HCT116 (cell line): ENCODE measurements around the gene RNU7-1. TPM values are rescaled to one million over a fixed set of nuclear protein-coding genes. Genes with fewer than 3 reads are reported as not detected.

Source experiments
- ATAC-seq: fragments of 200-7000 bp; cut with Tn5 transposase; 2 replicates; pipeline ENCODE4 v1.9.1; 2020; ENCODE audit warnings: mild to moderate bottlenecking, moderate library complexity
- BruUV-seq: library from RNA; stranded (reverse); fragments of 400-500 nt; replicated peaks from 2 replicates; lab custom pipeline; 2021; lab: Mats Ljungman, UMichigan
- CTCF ChIA-PET: fragments of 300-600 bp; sonication (Branson Sonifier 250); formaldehyde crosslinking; loops from one replicate; lab custom pipeline; 2021; ENCODE audit warnings: antibody characterized with exemption; lab: Charles Lee
- POLR2A ChIA-PET: fragments of 300-600, 350-600 bp; sonication (Branson Sonifier 250); formaldehyde crosslinking; loops from one replicate; lab custom pipeline; 2021; ENCODE audit warnings: antibody characterized with exemption; lab: Charles Lee
- RAD21 ChIA-PET, 2 experiments: fragments of 300-600 bp; sonication (Branson Sonifier 250); formaldehyde crosslinking; loops; one replicate each; lab custom pipeline; 2023; ENCODE audit warnings: low total read pairs in 2 of 2; ENCODE audit not compliant: uncharacterized antibody in 2 of 2, unreplicated experiment in 2 of 2, low non-redundant PET in 1 of 2; lab: Charles Lee
- DNase-seq: peaks from one replicate; pipeline ENCODE4 v3.0.0-alpha.2; 2010; ENCODE audit warnings: low read depth, low spot score
- H2AFZ ChIP-seq: fragments of 200-600 bp; shearing (Covaris generic), sonication (generic); 2 replicates; pipeline ENCODE4 v1.6.1; 2017; ENCODE audit warnings: low read depth, mixed run types, mixed read lengths, antibody characterized with exemption, low read length; ENCODE audit not compliant: poor library complexity, severe bottlenecking
- H3K27ac ChIP-seq: 2 replicates; pipeline ENCODE4 v1.5.1; 2012; ENCODE audit warnings: low read depth, low read length
- H3K27me3 ChIP-seq: fragments of 200-600 bp; sonication (generic); 2 replicates; pipeline ENCODE4 v1.6.1; 2016; ENCODE audit warnings: mixed run types, low read length, mixed read lengths; ENCODE audit not compliant: insufficient read depth
- H3K36me3 ChIP-seq, 2 experiments: fragments of 200-500 bp in 1 of 2; fragments of 200-600 bp in 1 of 2; sonication (Bioruptor generic) in 1 of 2; sonication (generic) in 1 of 2; 2 replicates each; pipeline versions ENCODE4 v1.5.1 to v1.6.1; 2014 to 2016; ENCODE audit warnings: low read length in 2 of 2, inconsistent platforms in 1 of 2, mixed read lengths in 1 of 2, mixed run types in 1 of 2; ENCODE audit not compliant: insufficient read depth in 2 of 2, control insufficient read depth in 1 of 2
- H3K4me1 ChIP-seq, 2 experiments: fragments of 200-600 bp in 1 of 2; sonication (generic) in 1 of 2; 2 replicates each; pipeline versions ENCODE4 v1.5.1 to v1.6.1; 2012 to 2017; ENCODE audit warnings: low read length in 2 of 2, inconsistent platforms in 1 of 2, mild to moderate bottlenecking in 1 of 2, mixed read lengths in 1 of 2, mixed run types in 1 of 2, moderate library complexity in 1 of 2; ENCODE audit not compliant: insufficient read depth in 2 of 2, control insufficient read depth in 1 of 2
- H3K4me2 ChIP-seq: fragments of 200-600 bp; sonication (generic); 2 replicates; pipeline ENCODE4 v1.6.1; 2017; ENCODE audit warnings: mixed run types, low read length, mixed read lengths
- H3K4me3 ChIP-seq, 2 experiments: fragments of 200-600 bp in 1 of 2; sonication (generic) in 1 of 2; replicated peaks in 1 of 2; 2 replicates each; pipeline ENCODE4 v1.5.1; 2011 to 2016; ENCODE audit warnings: low read length in 2 of 2, control low read depth in 1 of 2, low read depth in 1 of 2, mild to moderate bottlenecking in 1 of 2, mixed read lengths in 1 of 2, mixed run types in 1 of 2
- H3K79me2 ChIP-seq: fragments of 200-600 bp; sonication (generic); 2 replicates; pipeline ENCODE4 v1.6.1; 2017; ENCODE audit warnings: mild to moderate bottlenecking, mixed run types, low read length, moderate library complexity, mixed read lengths; ENCODE audit not compliant: insufficient read depth
- H3K9ac ChIP-seq: fragments of 200-600 bp; sonication (generic); 2 replicates; pipeline ENCODE4 v1.6.1; 2016; ENCODE audit warnings: low read length, mixed read lengths
- H3K9me2 ChIP-seq: fragments of 200-600 bp; sonication (generic), shearing (Covaris generic); 2 replicates; pipeline ENCODE4 v1.6.1; 2017; ENCODE audit warnings: mixed run types, mild to moderate bottlenecking, moderate library complexity; ENCODE audit not compliant: insufficient read depth
- H3K9me3 ChIP-seq, 2 experiments: fragments of 200-500 bp in 1 of 2; fragments of 200-600 bp in 1 of 2; sonication (Bioruptor generic) in 1 of 2; sonication (generic) in 1 of 2; 2 replicates each; pipeline ENCODE4 v1.6.1; 2014 to 2017; ENCODE audit warnings: low read length in 2 of 2, mixed read lengths in 2 of 2, inconsistent platforms in 1 of 2, low read depth in 1 of 2, mild to moderate bottlenecking in 1 of 2, mixed run types in 1 of 2, moderate library complexity in 1 of 2; ENCODE audit not compliant: control insufficient read depth in 1 of 2, insufficient read depth in 1 of 2
- H4K20me1 ChIP-seq: fragments of 200-600 bp; sonication (generic), shearing (Covaris generic); 2 replicates; pipeline ENCODE4 v1.6.1; 2017; ENCODE audit warnings: mixed run types, mild to moderate bottlenecking, moderate library complexity; ENCODE audit not compliant: insufficient read depth
- CBX3 ChIP-seq: IDR thresholded peaks from 2 replicates; pipeline ENCODE4 v1.6.1; 2012; ENCODE audit warnings: low read depth
- CEBPB ChIP-seq: IDR thresholded peaks from 2 replicates; pipeline ENCODE4 v1.6.1; 2012; ENCODE audit warnings: low read depth
- EGR1 ChIP-seq: IDR thresholded peaks from 2 replicates; pipeline ENCODE4 v1.6.1; 2012; ENCODE audit warnings: low read depth
- ELF1 ChIP-seq: IDR thresholded peaks from 2 replicates; pipeline ENCODE4 v1.6.1; 2012; ENCODE audit warnings: low read depth, borderline replicate concordance
- EZH2 ChIP-seq: fragments of 200-600 bp; sonication (generic); IDR thresholded peaks from 2 replicates; pipeline ENCODE4 v1.6.1; 2017; ENCODE audit warnings: antibody characterized with exemption, mixed run types
- EZH2phosphoT487 ChIP-seq: fragments of 200-600 bp; IDR thresholded peaks from 2 replicates; pipeline ENCODE4 v1.6.1; 2018; ENCODE audit warnings: antibody characterized with exemption, borderline replicate concordance
- FOSL1 ChIP-seq: IDR thresholded peaks from 2 replicates; pipeline ENCODE4 v1.6.1; 2012; ENCODE audit warnings: low read depth
- JUND ChIP-seq: IDR thresholded peaks from 2 replicates; pipeline ENCODE4 v1.6.1; 2012
- MAX ChIP-seq: IDR thresholded peaks from 2 replicates; pipeline ENCODE4 v1.6.1; 2012
- POLR2A ChIP-seq: IDR thresholded peaks from 2 replicates; pipeline ENCODE4 v1.7.0; 2011; ENCODE audit warnings: borderline replicate concordance; ENCODE audit not compliant: insufficient read depth, insufficient read length; ENCODE audit errors: extremely low read depth
- POLR2AphosphoS5 ChIP-seq: IDR thresholded peaks from 2 replicates; pipeline ENCODE4 v1.6.1; 2011; ENCODE audit warnings: mild to moderate bottlenecking, low read depth, low read length, moderate library complexity
- RAD21 ChIP-seq: IDR thresholded peaks from 2 replicates; pipeline ENCODE4 v1.6.1; 2012; ENCODE audit warnings: low read depth, mild to moderate bottlenecking
- REST ChIP-seq: IDR thresholded peaks from 2 replicates; pipeline ENCODE4 v1.6.1; 2012; ENCODE audit warnings: low read depth
- SP1 ChIP-seq: IDR thresholded peaks from 2 replicates; pipeline ENCODE4 v1.6.1; 2012; ENCODE audit warnings: low read depth
- SRF ChIP-seq: IDR thresholded peaks from 2 replicates; pipeline ENCODE4 v1.6.1; 2012; ENCODE audit warnings: low read depth
- TCF7L2 ChIP-seq: IDR thresholded peaks from 2 replicates; pipeline ENCODE4 v1.7.0; 2011; ENCODE audit warnings: borderline replicate concordance, inconsistent platforms; ENCODE audit not compliant: insufficient read depth, insufficient read length; ENCODE audit errors: extremely low read depth
- YY1 ChIP-seq: IDR thresholded peaks from 2 replicates; pipeline ENCODE4 v1.6.1; 2011; ENCODE audit warnings: low read length, low read depth, moderate library complexity, mild to moderate bottlenecking; ENCODE audit not compliant: insufficient replicate concordance; ENCODE audit errors: extremely low read depth
- ZBTB33 ChIP-seq: IDR thresholded peaks from 2 replicates; pipeline ENCODE4 v1.6.1; 2011; ENCODE audit warnings: mild to moderate bottlenecking, low read length, moderate library complexity; ENCODE audit not compliant: insufficient replicate concordance; ENCODE audit errors: extremely low read depth
- ZFX ChIP-seq: fragments of 450-650 bp; IDR thresholded peaks from 2 replicates; pipeline ENCODE4 v1.6.1; 2017
- ZNF274 ChIP-seq: fragments of 200-500 bp; sonication (Bioruptor generic); IDR thresholded peaks from 2 replicates; pipeline ENCODE4 v1.6.1; 2014; ENCODE audit warnings: mild to moderate bottlenecking, low read depth, low read length, inconsistent platforms
- intact Hi-C: fragments of 100-400 bp; cut with micrococcal nuclease; formaldehyde crosslinking; loops from 2 replicates; pipeline ENCODE4 v1.10.0; 2022
- total RNA-seq: library from RNA; stranded (reverse); gene quantifications from one replicate; pipeline ENCODE4 v1.2.1, GENCODE V29; 2021; ENCODE audit not compliant: unreplicated experiment

RNU7-1 gene
- total RNA-seq, 1 experiment from 2014 or later = not detected

GRCh38 chr12:6935371-6936193, 8.0 kb upstream of the RNU7-1 start:
- peak overlapping the region; percentile 93 for H3K27ac ChIP-seq

More at GRCh38 chr12:6935371-6936193, 8.0 kb upstream of the RNU7-1 start:
- no TSS peak for BruUV-seq
- Histone ChIP-seq H3K9me3 (no peaks in the 10 kb centered on the region), H3K79me2 (peaks cover 39% of the 10 kb centered on the region), H3K27me3 (no peaks in the 10 kb centered on the region), H2AFZ (no peak overlapping the region), H3K9ac (no peak overlapping the region), H4K20me1 (no peaks in the 10 kb centered on the region), H3K4me2 (no peak overlapping the region), H3K4me3 (no peak overlapping the region), H3K9me2 (no peaks in the 10 kb centered on the region), H3K36me3 (peaks cover 13 to 31% of the 10 kb centered on the region in 2 experiments; a peak in 3 of 4 replicates), H3K4me1 (peaks cover 7 to 24% of the 10 kb centered on the region in 2 experiments; a peak in 3 of 4 replicates)
- DNase-seq (no peak), ATAC-seq (no peak)
- ChIA-PET RAD21 (no interaction called here), CTCF (no interaction called here), POLR2A (interaction anchor here (3.4 kb wide), 1 partner anchor 8 kb away, joined by 22 read pairs; the partner anchor contains the start of genes C12orf57 and RNU7-1)
- TF ChIP-seq EZH2phosphoT487 = no peak
- no peak for TF ChIP-seq SRF
- no peak for TF ChIP-seq CBX3
- TF ChIP-seq ELF1 = no peak
- TF ChIP-seq POLR2AphosphoS5 = no peak
- TF ChIP-seq POLR2A = no peak
- TF ChIP-seq ZFX = no peak
- TF ChIP-seq EGR1 = no peak
- no peak for TF ChIP-seq JUND
- no peak for TF ChIP-seq YY1
- TF ChIP-seq RAD21 = no peak
- no peak for TF ChIP-seq CEBPB
- TF ChIP-seq FOSL1 = no peak
- TF ChIP-seq EZH2 = no peak
- no peak for TF ChIP-seq MAX
- no peak for TF ChIP-seq ZBTB33
- no peak for TF ChIP-seq TCF7L2
- no peak for TF ChIP-seq SP1
- no peak for TF ChIP-seq REST
- TF ChIP-seq ZNF274 = no peak
- intact Hi-C loops = no loop called here
